ENCODE measurements around the gene ZNF277.

The ZNF277 gene

DNA sequence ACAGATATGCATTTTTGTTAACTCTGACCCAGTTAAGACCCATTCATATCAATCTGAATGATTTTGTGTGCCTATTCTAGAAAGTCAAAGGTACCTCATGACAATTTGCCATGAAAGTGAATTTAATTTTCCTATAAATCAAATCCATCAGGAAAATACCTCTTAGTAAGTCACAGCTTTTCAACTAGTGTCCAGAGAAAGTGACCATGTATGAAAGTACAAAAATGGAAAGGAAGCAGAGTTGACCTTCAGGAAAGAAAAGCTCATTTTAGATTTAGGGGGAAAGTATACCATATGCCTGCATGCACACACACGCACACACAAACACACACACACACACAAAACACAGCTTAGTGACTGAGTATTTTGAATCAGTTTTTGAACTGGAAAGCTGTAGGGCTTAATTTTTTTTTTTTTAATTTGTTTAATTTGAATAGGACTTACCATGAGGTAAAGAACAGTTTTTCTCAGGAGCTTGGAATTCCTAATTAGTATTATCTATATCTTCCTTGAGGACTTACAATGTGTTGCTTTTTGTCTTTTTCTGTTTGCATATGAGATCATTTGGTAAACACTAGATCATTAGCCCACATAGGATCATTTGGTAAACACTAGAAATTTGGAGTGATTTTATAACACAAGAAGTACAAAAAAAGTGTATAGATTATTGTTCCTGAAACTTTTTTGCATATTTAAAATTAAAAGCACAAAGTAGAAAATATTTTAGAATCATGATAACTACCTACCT is 61.6 kb downstream of the ZNF277 start (continued):
- TF ChIP-seq, protein P1, sequence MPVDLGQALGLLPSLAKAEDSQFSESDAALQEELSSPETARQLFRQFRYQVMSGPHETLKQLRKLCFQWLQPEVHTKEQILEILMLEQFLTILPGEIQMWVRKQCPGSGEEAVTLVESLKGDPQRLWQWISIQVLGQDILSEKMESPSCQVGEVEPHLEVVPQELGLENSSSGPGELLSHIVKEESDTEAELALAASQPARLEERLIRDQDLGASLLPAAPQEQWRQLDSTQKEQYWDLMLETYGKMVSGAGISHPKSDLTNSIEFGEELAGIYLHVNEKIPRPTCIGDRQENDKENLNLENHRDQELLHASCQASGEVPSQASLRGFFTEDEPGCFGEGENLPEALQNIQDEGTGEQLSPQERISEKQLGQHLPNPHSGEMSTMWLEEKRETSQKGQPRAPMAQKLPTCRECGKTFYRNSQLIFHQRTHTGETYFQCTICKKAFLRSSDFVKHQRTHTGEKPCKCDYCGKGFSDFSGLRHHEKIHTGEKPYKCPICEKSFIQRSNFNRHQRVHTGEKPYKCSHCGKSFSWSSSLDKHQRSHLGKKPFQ (tag by site-specific recombination; IDR thresholded peaks at IDR 0.05): no peak
- TF ChIP-seq, protein P2, sequence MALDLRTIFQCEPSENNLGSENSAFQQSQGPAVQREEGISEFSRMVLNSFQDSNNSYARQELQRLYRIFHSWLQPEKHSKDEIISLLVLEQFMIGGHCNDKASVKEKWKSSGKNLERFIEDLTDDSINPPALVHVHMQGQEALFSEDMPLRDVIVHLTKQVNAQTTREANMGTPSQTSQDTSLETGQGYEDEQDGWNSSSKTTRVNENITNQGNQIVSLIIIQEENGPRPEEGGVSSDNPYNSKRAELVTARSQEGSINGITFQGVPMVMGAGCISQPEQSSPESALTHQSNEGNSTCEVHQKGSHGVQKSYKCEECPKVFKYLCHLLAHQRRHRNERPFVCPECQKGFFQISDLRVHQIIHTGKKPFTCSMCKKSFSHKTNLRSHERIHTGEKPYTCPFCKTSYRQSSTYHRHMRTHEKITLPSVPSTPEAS (tag by site-specific recombination; IDR thresholded peaks at IDR 0.05): peak; percentile 63
- TF ChIP-seq, protein P3, sequence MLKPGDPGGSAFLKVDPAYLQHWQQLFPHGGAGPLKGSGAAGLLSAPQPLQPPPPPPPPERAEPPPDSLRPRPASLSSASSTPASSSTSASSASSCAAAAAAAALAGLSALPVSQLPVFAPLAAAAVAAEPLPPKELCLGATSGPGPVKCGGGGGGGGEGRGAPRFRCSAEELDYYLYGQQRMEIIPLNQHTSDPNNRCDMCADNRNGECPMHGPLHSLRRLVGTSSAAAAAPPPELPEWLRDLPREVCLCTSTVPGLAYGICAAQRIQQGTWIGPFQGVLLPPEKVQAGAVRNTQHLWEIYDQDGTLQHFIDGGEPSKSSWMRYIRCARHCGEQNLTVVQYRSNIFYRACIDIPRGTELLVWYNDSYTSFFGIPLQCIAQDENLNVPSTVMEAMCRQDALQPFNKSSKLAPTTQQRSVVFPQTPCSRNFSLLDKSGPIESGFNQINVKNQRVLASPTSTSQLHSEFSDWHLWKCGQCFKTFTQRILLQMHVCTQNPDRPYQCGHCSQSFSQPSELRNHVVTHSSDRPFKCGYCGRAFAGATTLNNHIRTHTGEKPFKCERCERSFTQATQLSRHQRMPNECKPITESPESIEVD (tag by site-specific recombination; IDR thresholded peaks at IDR 0.05): peak; percentile 69
- TF ChIP-seq ZNF629 (tag by site-specific recombination; IDR thresholded peaks at IDR 0.05): 0 out of 2 replicates have a peak, but pooled peaks have one; percentile 46
- TF ChIP-seq ZNF121 (tag by site-specific recombination; IDR thresholded peaks at IDR 0.05): no peak

DNA sequence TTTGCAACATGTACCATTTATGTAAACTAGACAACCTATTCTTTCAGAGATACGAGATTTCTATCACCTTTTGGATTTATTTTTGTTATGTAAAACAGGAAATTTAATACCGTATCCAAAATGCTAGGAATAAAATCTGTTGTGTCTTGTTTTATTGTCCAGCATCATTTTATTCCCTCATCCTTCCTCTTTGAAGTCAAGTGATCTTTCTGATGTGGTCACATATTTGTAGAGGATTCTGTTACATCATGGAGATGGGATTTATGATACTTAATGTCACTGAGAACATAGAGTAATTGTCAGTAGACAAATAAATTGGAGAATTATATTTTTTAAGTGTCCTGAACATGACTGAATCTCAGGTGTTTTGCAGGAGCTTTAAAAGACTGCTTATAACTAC is 64.7 kb downstream of the ZNF277 start:
- Histone ChIP-seq H3K27ac (ENCODE audit: extremely low read depth, low read depth, low read length) (no peak overlapping the region), H3K4me3 (ENCODE audit: low read depth, low read length) (no peak overlapping the region), H3K9me3 (ENCODE audit: control insufficient read depth, insufficient read depth, low read depth, low read length) (no peaks in the 10 kb centered on the region), H3K36me3 (ENCODE audit: control insufficient read depth in 2 of 2, insufficient read depth in 1 of 2, low read length in 2 of 2) (no peaks in the 10 kb centered on the region), H3K4me1 (ENCODE audit: control insufficient read depth, insufficient read depth, low read length) (peaks cover 15% of the 10 kb centered on the region)
- ChIA-PET CTCF (interaction anchor here (0.5 to 0.7 kb wide), 2 partner anchors 46 to 535 kb away, joined by 3 to 4 read pairs; no protein-coding TSS in a partner anchor), POLR2A (no interaction called here)
- TF ChIP-seq ZNF529 (tag by site-specific recombination; IDR thresholded peaks at IDR 0.05; ENCODE audit: insufficient replicate concordance) (peak; percentile 26), ZNF626 (tag by site-specific recombination; IDR thresholded peaks at IDR 0.05) (no peak), ZNF521 (tag by site-specific recombination; IDR thresholded peaks at IDR 0.05) (no peak), IKZF3 (tag by site-specific recombination; IDR thresholded peaks at IDR 0.05) (peak; percentile 66; the same call in 1 of the 2 replicates), ZNF843 (tag by site-specific recombination; IDR thresholded peaks at IDR 0.05) (peak; percentile 89), OSR2 (tag by site-specific recombination; IDR thresholded peaks at IDR 0.05) (peak; percentile 73; the same call in 1 of the 2 replicates), ZNF791 (tag by site-specific recombination; IDR thresholded peaks at IDR 0.05) (no peak), ZXDB (tag by site-specific recombination; IDR thresholded peaks at IDR 0.05) (peak; percentile 72), ZNF10 (tag by site-specific recombination; IDR thresholded peaks at IDR 0.05) (0 out of 2 replicates have a peak, but pooled peaks have one; percentile 51), BCL11A (tag by site-specific recombination; IDR thresholded peaks at IDR 0.05; ENCODE audit: low read depth) (0 out of 2 replicates have a peak, but pooled peaks have one; percentile 37), FEZF1 (tag by site-specific recombination; IDR thresholded peaks at IDR 0.05) (peak; percentile 62), GFI1B (tag by site-specific recombination; IDR thresholded peaks at IDR 0.05) (peak; percentile 39; the same call in 1 of the 2 replicates), ZBTB17 (tag by site-specific recombination; IDR thresholded peaks at IDR 0.05) (peak; percentile 41; the same call in 1 of the 2 replicates)
- TF ChIP-seq, protein P4, sequence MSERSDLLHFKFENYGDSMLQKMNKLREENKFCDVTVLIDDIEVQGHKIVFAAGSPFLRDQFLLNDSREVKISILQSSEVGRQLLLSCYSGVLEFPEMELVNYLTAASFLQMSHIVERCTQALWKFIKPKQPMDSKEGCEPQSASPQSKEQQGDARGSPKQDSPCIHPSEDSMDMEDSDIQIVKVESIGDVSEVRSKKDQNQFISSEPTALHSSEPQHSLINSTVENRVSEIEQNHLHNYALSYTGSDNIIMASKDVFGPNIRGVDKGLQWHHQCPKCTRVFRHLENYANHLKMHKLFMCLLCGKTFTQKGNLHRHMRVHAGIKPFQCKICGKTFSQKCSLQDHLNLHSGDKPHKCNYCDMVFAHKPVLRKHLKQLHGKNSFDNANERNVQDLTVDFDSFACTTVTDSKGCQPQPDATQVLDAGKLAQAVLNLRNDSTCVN (tag by site-specific recombination; optimal IDR thresholded peaks at IDR 0.05): no peak
- TF ChIP-seq, protein P5, sequence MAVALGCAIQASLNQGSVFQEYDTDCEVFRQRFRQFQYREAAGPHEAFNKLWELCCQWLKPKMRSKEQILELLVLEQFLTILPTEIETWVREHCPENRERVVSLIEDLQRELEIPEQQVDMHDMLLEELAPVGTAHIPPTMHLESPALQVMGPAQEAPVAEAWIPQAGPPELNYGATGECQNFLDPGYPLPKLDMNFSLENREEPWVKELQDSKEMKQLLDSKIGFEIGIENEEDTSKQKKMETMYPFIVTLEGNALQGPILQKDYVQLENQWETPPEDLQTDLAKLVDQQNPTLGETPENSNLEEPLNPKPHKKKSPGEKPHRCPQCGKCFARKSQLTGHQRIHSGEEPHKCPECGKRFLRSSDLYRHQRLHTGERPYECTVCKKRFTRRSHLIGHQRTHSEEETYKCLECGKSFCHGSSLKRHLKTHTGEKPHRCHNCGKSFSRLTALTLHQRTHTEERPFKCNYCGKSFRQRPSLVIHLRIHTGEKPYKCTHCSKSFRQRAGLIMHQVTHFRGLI (tag by site-specific recombination; IDR thresholded peaks at IDR 0.05): 0 out of 2 replicates have a peak, but pooled peaks have one; percentile 25
- TF ChIP-seq, protein P3 (tag by site-specific recombination; IDR thresholded peaks at IDR 0.05): peak; percentile 93
- TF ChIP-seq, protein P6, sequence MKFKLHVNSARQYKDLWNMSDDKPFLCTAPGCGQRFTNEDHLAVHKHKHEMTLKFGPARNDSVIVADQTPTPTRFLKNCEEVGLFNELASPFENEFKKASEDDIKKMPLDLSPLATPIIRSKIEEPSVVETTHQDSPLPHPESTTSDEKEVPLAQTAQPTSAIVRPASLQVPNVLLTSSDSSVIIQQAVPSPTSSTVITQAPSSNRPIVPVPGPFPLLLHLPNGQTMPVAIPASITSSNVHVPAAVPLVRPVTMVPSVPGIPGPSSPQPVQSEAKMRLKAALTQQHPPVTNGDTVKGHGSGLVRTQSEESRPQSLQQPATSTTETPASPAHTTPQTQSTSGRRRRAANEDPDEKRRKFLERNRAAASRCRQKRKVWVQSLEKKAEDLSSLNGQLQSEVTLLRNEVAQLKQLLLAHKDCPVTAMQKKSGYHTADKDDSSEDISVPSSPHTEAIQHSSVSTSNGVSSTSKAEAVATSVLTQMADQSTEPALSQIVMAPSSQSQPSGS (tag by site-specific recombination; IDR thresholded peaks at IDR 0.05; ENCODE audit: low read depth): peak; percentile 65
- TF ChIP-seq, protein P7, sequence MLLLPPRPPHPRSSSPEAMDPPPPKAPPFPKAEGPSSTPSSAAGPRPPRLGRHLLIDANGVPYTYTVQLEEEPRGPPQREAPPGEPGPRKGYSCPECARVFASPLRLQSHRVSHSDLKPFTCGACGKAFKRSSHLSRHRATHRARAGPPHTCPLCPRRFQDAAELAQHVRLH (tag by site-specific recombination; IDR thresholded peaks at IDR 0.05): 0 out of 2 replicates have a peak, but pooled peaks have one; percentile 10
